ENCODE data around the gene NAGA.

DNA sequence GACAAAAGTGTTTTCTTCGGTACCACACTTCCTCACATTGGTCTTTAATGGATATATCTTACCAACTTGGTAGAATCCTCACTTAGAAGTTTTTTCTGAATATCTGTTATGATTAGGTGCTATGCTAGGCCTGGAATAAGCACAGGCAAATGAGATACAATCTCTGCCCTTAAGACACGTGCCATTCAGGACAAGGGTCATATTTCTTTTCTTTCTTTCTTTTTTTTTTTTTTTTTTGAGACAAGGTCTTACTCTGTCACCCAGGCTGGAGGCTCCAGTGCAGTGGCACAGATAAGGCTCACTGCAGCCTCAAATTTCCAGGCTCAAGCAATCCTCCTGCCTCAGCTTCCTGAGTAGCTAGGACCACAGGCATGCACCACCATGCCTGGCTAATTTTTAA lies 49.0 kb downstream of the NAGA start:
- TF ChIP-seq CTCF (IDR thresholded peaks at IDR 0.05): no peak
- TF ChIP-seq ZFX (IDR thresholded peaks at IDR 0.05; ENCODE audit: borderline replicate concordance): no peak

Measured in 22Rv1 (cell line).